ENCODE data around the gene MSH5.
A peak's percentile ranks its signal among the peaks of the same experiment; 100 is the strongest.
"Not testable (repeated sequence)": the region's sequence is repeated elsewhere in the genome, so short reads cannot be mapped to it uniquely, and the experiment has no call there.

MSH5 gene

GRCh38 chr6:31739639-31740396 is at the start of gene MSH5:
TSS of gene MSH5 (plus strand) at chr6:31740005. CDS start at chr6:31740467, 462 bp downstream.
- peak; percentile 100 for DNase-seq

GRCh38 chr6:31690231-31691077 is 49.4 kb upstream of the MSH5 start:
- DNase-seq = peak; percentile 71

- no peak for DNase-seq
Measured at GRCh38 chr6:31691078-31691463, 48.7 kb upstream of the MSH5 start.

GRCh38 chr6:31691564-31692108 is 48.2 kb upstream of the MSH5 start:
- no peak for DNase-seq

- no peak for DNase-seq
Measured at GRCh38 chr6:31692353-31692752, 47.5 kb upstream of the MSH5 start.

- no peak for DNase-seq
Measured at GRCh38 chr6:31692886-31693285, 46.9 kb upstream of the MSH5 start.

GRCh38 chr6:31693535-31693934 is 46.3 kb upstream of the MSH5 start:
- no peak for DNase-seq

- no peak for DNase-seq
Measured at GRCh38 chr6:31697555-31697954, 42.2 kb upstream of the MSH5 start.

GRCh38 chr6:31700740-31701401 is 38.9 kb upstream of the MSH5 start:
- DNase-seq = no peak

GRCh38 chr6:31701666-31702404 is 38.0 kb upstream of the MSH5 start:
- peak; percentile 51 for DNase-seq

GRCh38 chr6:31702405-31702818 is 37.4 kb upstream of the MSH5 start:
- DNase-seq = peak; percentile 62

- peak; percentile 100 for DNase-seq
Measured at GRCh38 chr6:31702819-31703716, 36.7 kb upstream of the MSH5 start, which contains the start of gene ABHD16A. TSS of gene ABHD16A (minus strand) at chr6:31703324. CDS start at chr6:31703281, 43 bp downstream.

GRCh38 chr6:31705931-31706330 is 33.9 kb upstream of the MSH5 start:
- no peak for DNase-seq

GRCh38 chr6:31706599-31706998 is 33.2 kb upstream of the MSH5 start, which contains the start of gene LY6G6F:
TSS of gene LY6G6F (plus strand) at chr6:31706866. CDS start at chr6:31706907, 41 bp downstream.
- DNase-seq = no peak

- no peak for DNase-seq
Measured at GRCh38 chr6:31707701-31708100, 32.1 kb upstream of the MSH5 start.

GRCh38 chr6:31708224-31708623 is 31.6 kb upstream of the MSH5 start:
- no peak for DNase-seq

GRCh38 chr6:31709157-31709556 is 30.6 kb upstream of the MSH5 start:
- DNase-seq = not testable (repeated sequence)

- DNase-seq = peak; percentile 61
Measured at GRCh38 chr6:31710523-31711219, 29.1 kb upstream of the MSH5 start.

GRCh38 chr6:31711233-31711632 is 28.6 kb upstream of the MSH5 start:
- DNase-seq = peak; percentile 95

GRCh38 chr6:31712296-31712695 is 27.5 kb upstream of the MSH5 start:
- peak; percentile 85 for DNase-seq
